HCT116 (cell line): ENCODE data around the gene TET3.

Experiments
- CEBPB ChIP-seq: IDR thresholded peaks from 2 replicates; pipeline ENCODE4 v1.6.1; 2012; ENCODE audit warnings: low read depth
- CTCF ChIP-seq, 3 experiments: fragments of 200-600 bp in 1 of 3; sonication (generic) in 1 of 3; IDR thresholded peaks in 2 of 3; conservative IDR thresholded peaks in 1 of 3; 2 replicates each; pipeline ENCODE4 v1.5.1; 2012 to 2017; ENCODE audit warnings: low read depth in 2 of 3, low read length in 2 of 3, antibody characterized with exemption in 1 of 3, borderline replicate concordance in 1 of 3, control low read depth in 1 of 3, mild to moderate bottlenecking in 1 of 3, mixed read lengths in 1 of 3, mixed run types in 1 of 3, moderate library complexity in 1 of 3; ENCODE audit not compliant: insufficient read depth in 1 of 3
- JUND ChIP-seq: IDR thresholded peaks from 2 replicates; pipeline ENCODE4 v1.6.1; 2012
- POLR2A ChIP-seq: IDR thresholded peaks from 2 replicates; pipeline ENCODE4 v1.7.0; 2011; ENCODE audit warnings: borderline replicate concordance; ENCODE audit not compliant: insufficient read depth, insufficient read length; ENCODE audit errors: extremely low read depth
- RAD21 ChIP-seq: IDR thresholded peaks from 2 replicates; pipeline ENCODE4 v1.6.1; 2012; ENCODE audit warnings: low read depth, mild to moderate bottlenecking
- TCF7L2 ChIP-seq: IDR thresholded peaks from 2 replicates; pipeline ENCODE4 v1.7.0; 2011; ENCODE audit warnings: borderline replicate concordance, inconsistent platforms; ENCODE audit not compliant: insufficient read depth, insufficient read length; ENCODE audit errors: extremely low read depth
- YY1 ChIP-seq: IDR thresholded peaks from 2 replicates; pipeline ENCODE4 v1.6.1; 2011; ENCODE audit warnings: low read length, low read depth, moderate library complexity, mild to moderate bottlenecking; ENCODE audit not compliant: insufficient replicate concordance; ENCODE audit errors: extremely low read depth
- ZBTB33 ChIP-seq: IDR thresholded peaks from 2 replicates; pipeline ENCODE4 v1.6.1; 2011; ENCODE audit warnings: mild to moderate bottlenecking, low read length, moderate library complexity; ENCODE audit not compliant: insufficient replicate concordance; ENCODE audit errors: extremely low read depth

- no peak for TF ChIP-seq POLR2A
- no peak for TF ChIP-seq JUND
- TF ChIP-seq CTCF (IDR thresholded peaks at IDR 0.05 in 2 of 3, conservative IDR thresholded peaks at IDR 0.05 in 1 of 3; ENCODE audit: borderline replicate concordance in 1 of 3, insufficient read depth in 1 of 3, low read depth in 2 of 3, low read length in 2 of 3): no peak
- no peak for TF ChIP-seq ZBTB33
- no peak for TF ChIP-seq TCF7L2
- TF ChIP-seq RAD21: no peak
- no peak for TF ChIP-seq CEBPB
- TF ChIP-seq YY1: no peak
These were observed 786 bp downstream of the TET3 start for GRCh38 chr2:73985308-73986084.
